Mesendoderm (in vitro differentiated cells): ENCODE results near the gene PNLIP. TPM values are rescaled to one million over a fixed set of nuclear protein-coding genes. Genes with fewer than 3 reads are reported as not detected.

Experiments used
- DNase-seq: peaks from one replicate; pipeline ENCODE4 v3.0.0; 2013
- H2AK5ac ChIP-seq: 2 replicates; pipeline ENCODE4 v1.6.1; 2013; ENCODE audit warnings: low read length, inconsistent platforms
- H2BK120ac ChIP-seq: 2 replicates; pipeline ENCODE4 v1.6.1; 2013; ENCODE audit warnings: low read depth, mild to moderate bottlenecking, low read length, moderate library complexity, mixed read lengths
- H2BK15ac ChIP-seq: replicated peaks from 2 replicates; pipeline ENCODE4 v1.6.1; 2013; ENCODE audit warnings: low read depth, mild to moderate bottlenecking, moderate library complexity
- H2BK5ac ChIP-seq: 2 replicates; pipeline ENCODE4 v1.6.1; 2013; ENCODE audit warnings: low read length, inconsistent platforms
- H3K18ac ChIP-seq: 2 replicates; pipeline ENCODE4 v1.6.1; 2013; ENCODE audit warnings: mild to moderate bottlenecking, low read length, mixed read lengths
- H3K23ac ChIP-seq: one replicate; pipeline ENCODE4 v1.6.1; 2013; ENCODE audit warnings: low read length
- H3K27ac ChIP-seq: 2 replicates; pipeline ENCODE4 v1.5.1; 2013; ENCODE audit warnings: low read depth, mild to moderate bottlenecking, inconsistent platforms, low read length, moderate library complexity
- H3K27me3 ChIP-seq: 2 replicates; pipeline ENCODE4 v1.6.1; 2013; ENCODE audit warnings: low read length, control low read depth, mild to moderate bottlenecking, inconsistent platforms; ENCODE audit not compliant: insufficient read depth, poor library complexity
- H3K36me3 ChIP-seq: 2 replicates; pipeline ENCODE4 v1.6.1; 2013; ENCODE audit warnings: low read length, inconsistent platforms; ENCODE audit not compliant: control insufficient read depth, insufficient read depth
- H3K4ac ChIP-seq: one replicate; pipeline ENCODE4 v1.6.1; 2013; ENCODE audit warnings: low read depth, mild to moderate bottlenecking, low read length, moderate library complexity
- H3K4me1 ChIP-seq: 2 replicates; pipeline ENCODE4 v1.6.1; 2013; ENCODE audit warnings: low read depth, low read length, inconsistent platforms; ENCODE audit not compliant: control insufficient read depth
- H3K4me2 ChIP-seq: 2 replicates; pipeline ENCODE4 v1.6.1; 2013; ENCODE audit warnings: low read length
- H3K4me3 ChIP-seq: 2 replicates; pipeline ENCODE4 v1.5.1; 2013; ENCODE audit warnings: mild to moderate bottlenecking, low read length
- H3K56ac ChIP-seq: one replicate; pipeline ENCODE4 v1.6.1; 2013; ENCODE audit warnings: low read length
- H3K79me1 ChIP-seq: 2 replicates; pipeline ENCODE4 v1.6.1; 2013; ENCODE audit warnings: low read length, inconsistent platforms
- H3K79me2 ChIP-seq: 2 replicates; pipeline ENCODE4 v1.6.1; 2013; ENCODE audit warnings: mild to moderate bottlenecking, low read length; ENCODE audit not compliant: control insufficient read depth, insufficient read depth
- H3K9ac ChIP-seq: 2 replicates; pipeline ENCODE4 v1.6.1; 2013; ENCODE audit warnings: low read length, inconsistent platforms
- H4K5ac ChIP-seq: one replicate; pipeline ENCODE4 v1.6.1; 2013; ENCODE audit warnings: low read length
- H4K8ac ChIP-seq: one replicate; pipeline ENCODE4 v1.6.1; 2013; ENCODE audit warnings: low read depth, mild to moderate bottlenecking, control low read depth, low read length, moderate library complexity
- WGBS: extraction: QIAGEN DNeasy Blood & Tissue Kit; methylation state at CpG from one replicate; pipeline ENCODE4 v1.1.7; 2013; ENCODE audit warnings: low lambda C conversion rate, missing lambda C conversion rate; ENCODE audit not compliant: insufficient coverage; ENCODE audit errors: extremely low coverage; 5-methylcytosine and 5-hydroxymethylcytosine counted together
- small RNA-seq: library from polyadenylated mRNA; stranded (forward); fragments of <200 nt; extraction: miRNeasy Mini kit (QIAGEN cat#:217004); gene quantifications from one replicate; pipeline ENCODE3, GENCODE V24; 2013; ENCODE audit not compliant: insufficient read depth

The PNLIP gene

GRCh38 chr10:116612107-116612769, 66.5 kb downstream of the PNLIP start:
- H2AK5ac ChIP-seq: no peak overlapping the region
- H3K79me1 ChIP-seq: no peaks in the 10 kb centered on the region
- no peaks in the 10 kb centered on the region for H3K36me3 ChIP-seq
- H2BK15ac ChIP-seq: no peak overlapping the region
- DNase-seq: no peak
- H3K4ac ChIP-seq: no peak overlapping the region
- H3K79me2 ChIP-seq: no peaks in the 10 kb centered on the region
- no peaks in the 10 kb centered on the region for H3K4me1 ChIP-seq
- H2BK5ac ChIP-seq: no peak overlapping the region
- H2BK120ac ChIP-seq: no peak overlapping the region
- no peak overlapping the region for H4K8ac ChIP-seq
- no CpG with 5 or more reads among the region's 8 CpGs for WGBS
- H3K27ac ChIP-seq: no peak overlapping the region
- H3K56ac ChIP-seq: no peak overlapping the region
- H3K18ac ChIP-seq: no peak overlapping the region
- no peaks in the 10 kb centered on the region for H3K27me3 ChIP-seq
- no peak overlapping the region for H3K4me2 ChIP-seq
- H3K23ac ChIP-seq: no peak overlapping the region
- no peak overlapping the region for H3K9ac ChIP-seq
- no peak overlapping the region for H4K5ac ChIP-seq
- H3K4me3 ChIP-seq: no peak overlapping the region

- H3K4ac ChIP-seq: no peak overlapping the region
- no peaks in the 10 kb centered on the region for H3K79me2 ChIP-seq
- no peak overlapping the region for H2BK120ac ChIP-seq
- no peaks in the 10 kb centered on the region for H3K79me1 ChIP-seq
- no peak overlapping the region for H3K9ac ChIP-seq
- H3K4me1 ChIP-seq: no peaks in the 10 kb centered on the region
- WGBS: no CpG with 5 or more reads among the region's 2 CpGs
- H3K18ac ChIP-seq: no peak overlapping the region
- no peak overlapping the region for H2BK5ac ChIP-seq
- H2BK15ac ChIP-seq: no peak overlapping the region
- H3K4me2 ChIP-seq: no peak overlapping the region
- H4K8ac ChIP-seq: no peak overlapping the region
- H2AK5ac ChIP-seq: no peak overlapping the region
- no peaks in the 10 kb centered on the region for H3K27me3 ChIP-seq
- H3K27ac ChIP-seq: no peak overlapping the region
- H3K36me3 ChIP-seq: no peaks in the 10 kb centered on the region
- no peak overlapping the region for H3K4me3 ChIP-seq
- no peak overlapping the region for H4K5ac ChIP-seq
- no peak overlapping the region for H3K56ac ChIP-seq
- DNase-seq: no peak
- H3K23ac ChIP-seq: no peak overlapping the region
Observed at GRCh38 chr10:116613471-116613870, 67.7 kb downstream of the PNLIP start.

- no peak overlapping the region for H2BK15ac ChIP-seq
- H4K8ac ChIP-seq: no peak overlapping the region
- H3K9ac ChIP-seq: no peak overlapping the region
- no peak overlapping the region for H3K4me3 ChIP-seq
- H3K23ac ChIP-seq: no peak overlapping the region
- H2AK5ac ChIP-seq: no peak overlapping the region
- no peak overlapping the region for H3K18ac ChIP-seq
- no peak overlapping the region for H4K5ac ChIP-seq
- H3K56ac ChIP-seq: no peak overlapping the region
- no peak overlapping the region for H2BK5ac ChIP-seq
- H3K27ac ChIP-seq: no peak overlapping the region
- H2BK120ac ChIP-seq: no peak overlapping the region
- no peak overlapping the region for H3K4me2 ChIP-seq
- no peaks in the 10 kb centered on the region for H3K36me3 ChIP-seq
- H3K4ac ChIP-seq: no peak overlapping the region
- no peaks in the 10 kb centered on the region for H3K79me2 ChIP-seq
- H3K79me1 ChIP-seq: no peaks in the 10 kb centered on the region
- no peak for DNase-seq
- no peaks in the 10 kb centered on the region for H3K4me1 ChIP-seq
- H3K27me3 ChIP-seq: no peaks in the 10 kb centered on the region
- WGBS: no CpG with 5 or more reads among the region's 2 CpGs
Observed at GRCh38 chr10:116614796-116615195, 69.1 kb downstream of the PNLIP start.

GRCh38 chr10:116615199-116615776, 69.6 kb downstream of the PNLIP start:
- no peak overlapping the region for H4K5ac ChIP-seq
- H3K27ac ChIP-seq: no peak overlapping the region
- no peak for DNase-seq
- no peak overlapping the region for H3K9ac ChIP-seq
- no peak overlapping the region for H2BK120ac ChIP-seq
- no peak overlapping the region for H2BK5ac ChIP-seq
- H4K8ac ChIP-seq: no peak overlapping the region
- no peak overlapping the region for H3K4me3 ChIP-seq
- no peaks in the 10 kb centered on the region for H3K36me3 ChIP-seq
- no peak overlapping the region for H3K4ac ChIP-seq
- no peak overlapping the region for H2BK15ac ChIP-seq
- no peak overlapping the region for H3K4me2 ChIP-seq
- no peaks in the 10 kb centered on the region for H3K79me1 ChIP-seq
- H3K56ac ChIP-seq: no peak overlapping the region
- H3K23ac ChIP-seq: no peak overlapping the region
- no peaks in the 10 kb centered on the region for H3K27me3 ChIP-seq
- H3K79me2 ChIP-seq: no peaks in the 10 kb centered on the region
- no peak overlapping the region for H3K18ac ChIP-seq
- WGBS: no CpG with 5 or more reads among the region's 3 CpGs
- no peaks in the 10 kb centered on the region for H3K4me1 ChIP-seq
- H2AK5ac ChIP-seq: no peak overlapping the region

Small RNA genes within 50 kb of the gene (small RNA-seq; reads per million reads assigned to genes)
- not detected for gene RNU6-1090P
